Endothelial cell of umbilical vein (primary cell): ENCODE results near the gene STIM1. TPM values are rescaled to one million over a fixed set of nuclear protein-coding genes. Genes with fewer than 3 reads are reported as not detected.

ENCODE experiments used
- BruUV-seq: library from RNA; stranded (reverse); fragments of 400-500 nt; replicated peaks from 2 replicates; lab custom pipeline; 2021; lab: Mats Ljungman, UMichigan
- CTCF ChIA-PET: fragments of 300-600, 350-600 bp; sonication (Branson Sonifier 250); formaldehyde crosslinking; loops from one replicate; lab custom pipeline; 2021; ENCODE audit warnings: antibody characterized with exemption, inconsistent platforms; lab: Charles Lee
- POLR2A ChIA-PET: fragments of 300-600, 350-600 bp; sonication (Branson Sonifier 250); formaldehyde crosslinking; loops from one replicate; lab custom pipeline; 2021; ENCODE audit warnings: antibody characterized with exemption, inconsistent platforms; lab: Charles Lee
- DNase-seq: peaks from one replicate; pipeline ENCODE4 v3.0.0-alpha.2; 2011; ENCODE audit warnings: low read depth, low spot score
- FAIRE-seq: peaks from 2 replicates; lab custom pipeline; 2011; peaks lifted over from hg19 to GRCh38; lab: Jason Lieb, UNC
- H2AFZ ChIP-seq: 2 replicates; pipeline ENCODE4 v1.6.0; 2012; ENCODE audit warnings: low read depth, low read length, control low read depth, inconsistent platforms
- H3K27ac ChIP-seq: 2 replicates; pipeline ENCODE4 v1.5.1; 2011; ENCODE audit warnings: low read depth, mild to moderate bottlenecking, control low read depth, low read length, moderate library complexity; ENCODE audit not compliant: insufficient read depth
- H3K27me3 ChIP-seq, 2 experiments: 2 replicates each; pipeline versions ENCODE4 v1.6.0 to v1.6.1; 2011; ENCODE audit warnings: low read length in 2 of 2, mixed read lengths in 1 of 2; ENCODE audit not compliant: control insufficient read depth in 2 of 2, insufficient read depth in 2 of 2
- H3K36me3 ChIP-seq, 2 experiments: 2 replicates in 1 of 2; 3 replicates in 1 of 2; pipeline ENCODE4 v1.5.1; 2011; ENCODE audit warnings: low read length in 2 of 2, mild to moderate bottlenecking in 1 of 2, moderate library complexity in 1 of 2; ENCODE audit not compliant: control insufficient read depth in 2 of 2, insufficient read depth in 2 of 2; ENCODE audit errors: extremely low read depth in 1 of 2
- H3K4me1 ChIP-seq: 3 replicates; pipeline ENCODE4 v1.5.1; 2011; ENCODE audit warnings: mild to moderate bottlenecking, low read length; ENCODE audit not compliant: control insufficient read depth, insufficient read depth; ENCODE audit errors: extremely low read depth
- H3K4me2 ChIP-seq: 2 replicates; pipeline ENCODE4 v1.6.1; 2011; ENCODE audit warnings: low read length, control low read depth, mixed read lengths; ENCODE audit not compliant: insufficient read depth
- H3K4me3 ChIP-seq, 3 experiments: fragments of 200-600 bp in 1 of 3; sonication (generic), shearing (Covaris generic) in 1 of 3; replicated peaks in 1 of 3; 2 replicates each; pipeline ENCODE4 v1.5.1; 2011 to 2016; ENCODE audit warnings: control low read depth in 3 of 3, low read length in 3 of 3, mild to moderate bottlenecking in 2 of 3, inconsistent platforms in 1 of 3, low read depth in 1 of 3, moderate library complexity in 1 of 3; ENCODE audit not compliant: insufficient read depth in 1 of 3
- H3K79me2 ChIP-seq: 2 replicates; pipeline ENCODE4 v1.6.0; 2012; ENCODE audit warnings: low read length, inconsistent platforms; ENCODE audit not compliant: control insufficient read depth, insufficient read depth
- H3K9ac ChIP-seq: replicated peaks from 2 replicates; pipeline ENCODE3; 2011; ENCODE audit warnings: low read length, control low read depth; ENCODE audit not compliant: insufficient read depth; ENCODE audit errors: extremely low read depth
- H3K9me1 ChIP-seq: replicated peaks from 3 replicates; pipeline ENCODE4 v1.6.0; 2011; ENCODE audit warnings: mild to moderate bottlenecking, low read length; ENCODE audit not compliant: control insufficient read depth, insufficient read depth; ENCODE audit errors: extremely low read depth
- H3K9me3 ChIP-seq: replicated peaks from 2 replicates; pipeline ENCODE4 v1.5.1; 2012; ENCODE audit warnings: low read length, inconsistent platforms; ENCODE audit not compliant: control insufficient read depth, insufficient read depth
- H4K20me1 ChIP-seq: replicated peaks from 2 replicates; pipeline ENCODE3; 2011; ENCODE audit warnings: mild to moderate bottlenecking, low read length; ENCODE audit not compliant: control insufficient read depth, insufficient read depth; ENCODE audit errors: extremely low read depth
- EZH2 ChIP-seq: IDR thresholded peaks from 2 replicates; pipeline ENCODE4 v1.6.1; 2012; ENCODE audit warnings: borderline replicate concordance, low read depth, mild to moderate bottlenecking, moderate library complexity, low read length, inconsistent platforms; ENCODE audit not compliant: severe bottlenecking
- FOS ChIP-seq: IDR thresholded peaks from 2 replicates; pipeline ENCODE4 v1.6.1; 2011; ENCODE audit warnings: mild to moderate bottlenecking, low read length, moderate library complexity, borderline replicate concordance; ENCODE audit not compliant: insufficient read depth
- GATA2 ChIP-seq: IDR thresholded peaks from 2 replicates; pipeline ENCODE4 v1.7.0; 2011; ENCODE audit warnings: low read depth, mild to moderate bottlenecking, moderate library complexity, mixed read lengths, low read length; ENCODE audit not compliant: insufficient read length, insufficient read depth
- JUN ChIP-seq: IDR thresholded peaks from 2 replicates; pipeline ENCODE4 v1.6.1; 2011; ENCODE audit warnings: borderline replicate concordance, low read depth; ENCODE audit not compliant: insufficient read length, insufficient read depth
- MYC ChIP-seq: IDR thresholded peaks from one replicate; pipeline ENCODE4 v1.6.1; 2011; ENCODE audit warnings: mild to moderate bottlenecking, low read depth, low read length
- POLR2A ChIP-seq: IDR thresholded peaks from 2 replicates; pipeline ENCODE4 v1.6.1; 2012; ENCODE audit warnings: low read depth, mild to moderate bottlenecking, control low read depth, low read length
- POLR2AphosphoS5 ChIP-seq: IDR thresholded peaks from 2 replicates; pipeline ENCODE4 v1.6.1; 2012; ENCODE audit warnings: low read depth, mild to moderate bottlenecking, control low read depth, low read length, moderate library complexity; ENCODE audit not compliant: insufficient read depth
- dilution Hi-C: fragments of 300-500 bp; cut with MboI; formaldehyde crosslinking; loops from one replicate; pipeline ENCODE4 v1.15.0; 2019; ENCODE audit warnings: low sequenced_read_pairs; ENCODE audit not compliant: extremely low pct_ligation_motif_present
- intact Hi-C: fragments of 100-400 bp; cut with micrococcal nuclease; formaldehyde crosslinking; loops from one replicate; pipeline ENCODE4 v1.10.0; 2022
- polyA plus RNA-seq, 4 experiments: library from polyadenylated mRNA; depleted of rRNA in 3 of 4; stranded (reverse) in 3 of 4; unstranded in 1 of 4; fragments of >200 nt; gene quantifications; 2 replicates each; pipeline versions ENCODE4 v1.2.1 to v1.2.3, GENCODE V29; 2011 to 2012; ENCODE audit warnings: missing spikeins in 1 of 4
- total RNA-seq: library from RNA; stranded (reverse); gene quantifications from 2 replicates; pipeline ENCODE4 v1.2.3, GENCODE V29; 2021
- TF ChIP-seq, protein P1 (sequence below): IDR thresholded peaks from 2 replicates; pipeline ENCODE4 v1.6.1; 2011; ENCODE audit not compliant: insufficient read depth, insufficient read length
- TF ChIP-seq, protein P2 (sequence below), 2 donors: IDR thresholded peaks; 1 replicate in 1 of 2; 2 replicates in 1 of 2; pipeline ENCODE4 v1.5.1; 2011; ENCODE audit warnings: low read length in 2 of 2, mild to moderate bottlenecking in 2 of 2, moderate library complexity in 2 of 2, control low read depth in 1 of 2, inconsistent platforms in 1 of 2, low read depth in 1 of 2; ENCODE audit not compliant: insufficient read depth in 1 of 2; ENCODE audit errors: extremely low read depth in 1 of 2

Gene STIM1
- total and polyA plus RNA-seq, 2 donors (not counting 3 experiments of a cell fraction or from before 2014, with no cell fraction given) = 32.7 to 33.4 TPM

DNA sequence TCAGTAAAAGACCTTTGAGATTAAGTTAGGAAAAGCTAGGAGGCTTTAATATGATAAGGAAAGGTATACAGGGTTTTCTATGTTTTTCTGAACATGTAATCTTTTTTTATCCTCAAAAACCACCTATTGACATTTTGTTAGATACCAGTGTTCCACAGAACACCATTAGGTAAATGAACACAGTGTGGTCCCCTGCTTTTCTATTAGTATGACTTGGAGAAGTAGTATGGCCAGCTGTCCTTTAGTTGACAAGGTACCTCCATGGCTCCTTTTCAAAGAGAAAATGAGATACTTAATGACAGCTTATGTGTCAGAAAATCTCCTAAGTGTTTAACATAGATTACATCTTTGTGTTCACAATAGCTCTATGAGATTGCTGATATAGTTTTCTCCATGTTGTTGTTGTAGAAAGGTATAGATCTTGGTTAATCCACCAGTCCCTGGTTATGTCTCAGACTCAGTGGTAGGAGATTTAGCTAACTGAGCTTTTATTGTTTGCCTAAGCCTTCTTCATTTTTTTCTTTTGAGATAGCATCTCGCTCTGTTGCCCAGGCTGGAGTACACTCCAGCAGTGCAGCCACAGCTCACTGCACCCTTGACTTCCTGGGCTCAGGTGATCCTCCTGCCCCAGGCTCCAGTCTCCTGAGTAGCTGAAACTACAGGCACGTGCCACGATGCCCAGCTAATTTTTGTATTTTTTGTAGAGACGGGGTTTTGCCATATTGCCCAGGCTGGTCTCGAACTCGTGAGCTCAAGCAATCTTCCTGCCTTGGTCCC is 46.0 kb downstream of the STIM1 start:
- Histone ChIP-seq H3K27me3 (no peaks in the 10 kb centered on the region), H2AFZ (no peak overlapping the region), H3K9ac (no peak overlapping the region), H3K9me1 (no peaks in the 10 kb centered on the region), H3K9me3 (no peaks in the 10 kb centered on the region), H3K36me3 (no peaks in the 10 kb centered on the region), H3K4me2 (no peak overlapping the region), H3K4me3 (no peak overlapping the region), H3K79me2 (peaks cover 2% of the 10 kb centered on the region), H3K4me1 (peaks cover 4% of the 10 kb centered on the region), H4K20me1 (no peaks in the 10 kb centered on the region), H3K27ac (no peak overlapping the region)
- FAIRE-seq (no peak), DNase-seq (no peak)
- POLR2A ChIA-PET = no interaction called here
- dilution Hi-C loops (no loop called here), intact Hi-C loops (no loop called here)
- TF ChIP-seq POLR2A (no peak), FOS (no peak), POLR2AphosphoS5 (no peak), JUN (no peak), GATA2 (no peak), EZH2 (no peak), MYC (no peak)
- TF ChIP-seq, protein P1, sequence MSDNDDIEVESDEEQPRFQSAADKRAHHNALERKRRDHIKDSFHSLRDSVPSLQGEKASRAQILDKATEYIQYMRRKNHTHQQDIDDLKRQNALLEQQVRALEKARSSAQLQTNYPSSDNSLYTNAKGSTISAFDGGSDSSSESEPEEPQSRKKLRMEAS = no peak
- TF ChIP-seq, protein P2, sequence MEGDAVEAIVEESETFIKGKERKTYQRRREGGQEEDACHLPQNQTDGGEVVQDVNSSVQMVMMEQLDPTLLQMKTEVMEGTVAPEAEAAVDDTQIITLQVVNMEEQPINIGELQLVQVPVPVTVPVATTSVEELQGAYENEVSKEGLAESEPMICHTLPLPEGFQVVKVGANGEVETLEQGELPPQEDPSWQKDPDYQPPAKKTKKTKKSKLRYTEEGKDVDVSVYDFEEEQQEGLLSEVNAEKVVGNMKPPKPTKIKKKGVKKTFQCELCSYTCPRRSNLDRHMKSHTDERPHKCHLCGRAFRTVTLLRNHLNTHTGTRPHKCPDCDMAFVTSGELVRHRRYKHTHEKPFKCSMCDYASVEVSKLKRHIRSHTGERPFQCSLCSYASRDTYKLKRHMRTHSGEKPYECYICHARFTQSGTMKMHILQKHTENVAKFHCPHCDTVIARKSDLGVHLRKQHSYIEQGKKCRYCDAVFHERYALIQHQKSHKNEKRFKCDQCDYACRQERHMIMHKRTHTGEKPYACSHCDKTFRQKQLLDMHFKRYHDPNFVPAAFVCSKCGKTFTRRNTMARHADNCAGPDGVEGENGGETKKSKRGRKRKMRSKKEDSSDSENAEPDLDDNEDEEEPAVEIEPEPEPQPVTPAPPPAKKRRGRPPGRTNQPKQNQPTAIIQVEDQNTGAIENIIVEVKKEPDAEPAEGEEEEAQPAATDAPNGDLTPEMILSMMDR (IDR thresholded peaks at IDR 0.05; ENCODE audit: extremely low read depth in 1 of 2, insufficient read depth in 1 of 2, low read depth in 1 of 2, low read length in 2 of 2) = no peak
- no TSS peak for BruUV-seq
- CTCF ChIA-PET = interaction anchor here (1.4 to 1.9 kb wide), 3 partner anchors 46 to 171 kb away, joined by 4 to 5 read pairs (median 5); partner anchors contain the start of gene STIM1
